Testis (tissue), 3 donors: Measurements from ENCODE around the gene CDK18. TPM values are rescaled to one million over a fixed set of nuclear protein-coding genes. Genes with fewer than 3 reads are reported as not detected.

ENCODE experiments used
- DNase-seq: peaks from one replicate; pipeline ENCODE4 v3.0.0-alpha.2; 2019
- H3K27ac ChIP-seq, 2 donors: fragments of 200-600 bp; sonication (generic); one replicate each; pipeline ENCODE4 v1.5.1; 2019
- H3K27me3 ChIP-seq: fragments of 200-600 bp; sonication (generic); one replicate; pipeline ENCODE4 v1.5.1; 2019
- H3K36me3 ChIP-seq: fragments of 200-600 bp; sonication (generic); one replicate; pipeline ENCODE4 v1.5.1; 2017; ENCODE audit warnings: low read depth; ENCODE audit errors: missing control alignments
- H3K4me1 ChIP-seq: fragments of 200-600 bp; sonication (generic); one replicate; pipeline ENCODE4 v1.5.1; 2019
- H3K4me3 ChIP-seq, 2 donors: fragments of 200-600 bp; sonication (generic); one replicate each; pipeline ENCODE4 v1.5.1; 2017 to 2019
- H3K9me3 ChIP-seq: fragments of 200-600 bp; sonication (generic); one replicate; pipeline ENCODE4 v1.5.1; 2017
- POLR2A ChIP-seq: fragments of 450-650 bp; IDR thresholded peaks from one replicate; pipeline ENCODE4 v1.6.1; 2017; ENCODE audit warnings: antibody characterized with exemption, mild to moderate bottlenecking, moderate library complexity
- WGBS, 2 donors: methylation state at CpG; one replicate each; pipeline ENCODE4 v1.1.5; 2018; 5-methylcytosine and 5-hydroxymethylcytosine counted together
- intact Hi-C: fragments of 100-400 bp; cut with DNase I; formaldehyde crosslinking; loops from one replicate; pipeline ENCODE4 v1.15.1; 2023; ENCODE audit warnings: low total_unique reads
- polyA plus RNA-seq: library from polyadenylated mRNA; stranded (reverse); fragments of 350-450 nt; fragmentation: Illumina TruSeq; extraction: RNeasy Lipid Tissue Mini Kit (QIAGEN cat#74804); gene quantifications from one replicate; pipeline ENCODE4 v1.2.3, GENCODE V29; 2014; ENCODE audit warnings: low read depth, low replicate concordance; ENCODE audit not compliant: insufficient read depth
- total RNA-seq, 2 donors: library from RNA; depleted of rRNA; stranded (reverse); fragments of >200 nt; gene quantifications; one replicate each; pipeline ENCODE4 v1.2.3, GENCODE V29; 2016
- TF ChIP-seq, protein P1 (sequence below), 3 experiments: fragments of 450-650 bp in 2 of 3; fragments of 200-600 bp in 1 of 3; sonication (generic) in 1 of 3; IDR thresholded peaks; one replicate each; pipeline ENCODE4 v1.5.1; 2016 to 2019; ENCODE audit warnings: antibody characterized with exemption in 3 of 3, mild to moderate bottlenecking in 2 of 3, moderate library complexity in 1 of 3

CDK18 gene
- total and polyA plus RNA-seq, 3 donors from 2014 or later: 6.5 to 9.2 (median 8.5) TPM

DNA sequence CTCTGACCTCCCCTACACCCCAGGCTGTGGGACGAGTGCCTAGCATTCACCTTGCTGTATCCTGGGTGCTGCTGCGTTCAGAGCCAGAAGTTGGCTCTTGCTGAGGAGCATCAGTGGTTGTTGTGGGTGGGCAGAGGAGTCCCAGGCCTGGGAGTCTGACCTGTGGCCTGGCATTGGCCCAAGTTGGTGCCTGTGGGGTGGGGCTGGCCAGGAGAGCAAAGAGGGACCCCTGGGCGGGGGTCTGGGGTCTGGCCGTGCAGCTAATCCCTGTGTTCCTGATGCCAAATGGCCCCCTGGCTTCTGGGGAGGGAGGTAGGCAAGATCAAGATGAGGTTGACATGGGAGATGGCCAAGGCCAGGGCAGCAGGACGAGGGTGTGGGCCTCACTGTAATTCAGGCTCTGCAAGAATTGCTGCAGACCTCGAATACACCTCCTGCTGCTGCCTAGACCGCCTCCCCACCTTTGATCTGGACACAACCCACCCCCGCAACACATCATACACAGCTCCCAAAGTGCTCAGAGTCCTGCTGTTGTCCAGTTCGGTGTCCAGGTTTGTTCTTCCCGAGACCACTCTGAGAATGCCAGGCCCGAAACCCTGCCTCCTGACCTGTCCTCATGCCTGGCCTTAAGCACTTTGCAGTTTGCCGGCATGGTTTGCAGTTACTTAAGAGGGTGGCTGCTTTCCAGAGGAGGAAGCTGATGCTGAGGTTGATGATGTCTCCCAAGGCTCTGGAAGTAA, 28.7 kb downstream of the CDK18 start:
- no peak overlapping the region for H3K27ac ChIP-seq
- H3K9me3 ChIP-seq: no peaks in the 10 kb centered on the region
- 92 to 97% methylated on average over 7 to 11 of the region's 12 CpGs for WGBS, 2 donors
- intact Hi-C loops: no loop called here
- TF ChIP-seq, protein P1, sequence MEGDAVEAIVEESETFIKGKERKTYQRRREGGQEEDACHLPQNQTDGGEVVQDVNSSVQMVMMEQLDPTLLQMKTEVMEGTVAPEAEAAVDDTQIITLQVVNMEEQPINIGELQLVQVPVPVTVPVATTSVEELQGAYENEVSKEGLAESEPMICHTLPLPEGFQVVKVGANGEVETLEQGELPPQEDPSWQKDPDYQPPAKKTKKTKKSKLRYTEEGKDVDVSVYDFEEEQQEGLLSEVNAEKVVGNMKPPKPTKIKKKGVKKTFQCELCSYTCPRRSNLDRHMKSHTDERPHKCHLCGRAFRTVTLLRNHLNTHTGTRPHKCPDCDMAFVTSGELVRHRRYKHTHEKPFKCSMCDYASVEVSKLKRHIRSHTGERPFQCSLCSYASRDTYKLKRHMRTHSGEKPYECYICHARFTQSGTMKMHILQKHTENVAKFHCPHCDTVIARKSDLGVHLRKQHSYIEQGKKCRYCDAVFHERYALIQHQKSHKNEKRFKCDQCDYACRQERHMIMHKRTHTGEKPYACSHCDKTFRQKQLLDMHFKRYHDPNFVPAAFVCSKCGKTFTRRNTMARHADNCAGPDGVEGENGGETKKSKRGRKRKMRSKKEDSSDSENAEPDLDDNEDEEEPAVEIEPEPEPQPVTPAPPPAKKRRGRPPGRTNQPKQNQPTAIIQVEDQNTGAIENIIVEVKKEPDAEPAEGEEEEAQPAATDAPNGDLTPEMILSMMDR (IDR thresholded peaks at IDR 0.05): no peak
- TF ChIP-seq POLR2A: no peak
- H3K27me3 ChIP-seq: no peaks in the 10 kb centered on the region
- H3K36me3 ChIP-seq: no peaks in the 10 kb centered on the region
- no peak for DNase-seq
- H3K4me1 ChIP-seq: no peaks in the 10 kb centered on the region
- H3K4me3 ChIP-seq: no peak overlapping the region

DNA sequence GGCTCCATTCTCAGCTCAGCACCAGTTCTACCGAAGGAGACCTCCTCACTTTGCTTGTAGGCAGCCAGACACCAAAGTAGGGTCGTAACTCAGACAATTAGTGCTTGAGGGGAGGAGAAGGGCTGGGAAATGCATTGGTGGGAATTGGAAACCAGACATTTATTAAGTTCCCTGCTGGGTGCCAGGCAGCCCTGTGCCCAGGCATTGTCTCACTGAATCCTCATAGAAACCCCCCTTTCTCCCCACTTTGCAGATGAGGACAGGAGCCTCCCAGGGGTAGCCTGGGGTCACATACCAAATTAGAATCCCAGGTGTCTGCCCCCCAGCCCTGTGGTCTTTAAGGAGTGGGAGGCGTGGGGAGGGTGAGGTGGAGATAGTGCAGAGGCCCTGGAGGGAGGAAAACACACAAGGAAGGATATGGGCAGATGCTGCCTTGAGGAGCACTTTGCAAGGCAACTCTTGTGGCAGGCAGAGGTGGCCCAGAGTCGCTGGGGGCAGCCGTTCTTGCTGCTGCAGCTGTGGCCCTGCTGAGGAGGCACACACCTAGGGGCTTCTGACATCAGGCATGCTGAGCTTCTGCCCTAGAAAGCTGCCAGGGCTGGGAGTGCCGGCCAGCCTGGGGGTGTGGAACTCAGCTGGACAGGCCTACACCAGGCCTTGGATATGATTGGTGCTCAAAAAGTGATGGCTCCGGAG, 29.4 kb downstream of the CDK18 start:
- intact Hi-C loops: no loop called here
- no peak for DNase-seq
- WGBS, 2 donors: 76 to 77% methylated on average over 7 of the region's 7 CpGs
- Histone ChIP-seq H3K27me3 (no peaks in the 10 kb centered on the region), H3K27ac (no peak overlapping the region), H3K36me3 (no peaks in the 10 kb centered on the region), H3K4me1 (no peaks in the 10 kb centered on the region), H3K4me3 (no peak overlapping the region), H3K9me3 (no peaks in the 10 kb centered on the region)
- no peak for TF ChIP-seq POLR2A
- TF ChIP-seq, protein P1 (IDR thresholded peaks at IDR 0.05): no peak

DNA sequence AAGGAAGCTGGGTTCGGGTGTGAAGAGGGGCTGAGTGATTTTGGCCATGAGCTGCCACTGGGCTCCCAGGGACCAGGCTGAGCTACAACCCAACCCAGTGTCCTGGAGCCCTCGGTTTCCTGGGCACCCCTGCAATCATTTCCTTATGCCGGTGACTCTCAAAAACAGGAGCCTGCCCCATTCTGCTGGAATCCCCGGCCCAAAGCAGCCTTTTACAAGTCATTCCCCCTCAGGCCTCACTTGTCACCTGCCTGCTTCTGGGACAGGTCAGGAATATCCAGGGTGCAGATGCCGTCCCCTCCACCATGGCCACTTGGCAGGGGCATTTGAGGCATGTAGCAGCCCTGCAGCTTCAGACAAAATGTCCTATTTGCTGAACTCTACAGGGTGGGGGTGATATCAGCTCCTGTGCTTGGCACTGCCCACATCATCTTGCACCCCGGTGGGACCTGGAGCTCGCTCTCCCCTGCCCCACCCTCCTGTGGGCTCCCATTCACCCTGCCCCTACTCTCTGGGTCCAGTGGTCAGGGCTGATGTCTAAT, 30.0 kb downstream of the CDK18 start:
- WGBS, 2 donors: 90 to 91% methylated on average over 7 of the region's 7 CpGs
- TF ChIP-seq POLR2A: no peak
- TF ChIP-seq, protein P1 (IDR thresholded peaks at IDR 0.05): no peak
- DNase-seq: no peak
- H3K27me3 ChIP-seq: no peaks in the 10 kb centered on the region
- no peaks in the 10 kb centered on the region for H3K4me1 ChIP-seq
- no peaks in the 10 kb centered on the region for H3K9me3 ChIP-seq
- intact Hi-C loops: no loop called here
- H3K27ac ChIP-seq: no peak overlapping the region
- H3K36me3 ChIP-seq: no peaks in the 10 kb centered on the region
- H3K4me3 ChIP-seq: no peak overlapping the region

DNA sequence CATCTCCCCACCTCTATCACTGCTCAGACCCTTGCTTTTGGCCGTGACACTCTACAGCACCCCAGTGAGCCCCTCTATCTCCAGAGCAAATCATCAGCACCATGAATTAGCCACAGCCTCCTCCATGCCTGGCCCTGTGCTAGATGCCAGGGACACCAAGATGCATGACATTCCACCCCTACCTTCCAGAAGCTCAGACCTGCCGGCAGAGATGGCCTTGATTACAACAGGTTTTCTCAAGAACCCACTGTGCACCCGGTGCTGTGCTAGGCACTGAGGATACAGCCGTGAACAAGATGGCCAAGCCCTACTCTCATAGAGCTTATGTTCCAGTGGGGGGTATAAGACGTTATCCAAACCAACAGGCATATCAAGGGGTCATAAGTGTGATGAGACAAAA, 30.6 kb downstream of the CDK18 start:
- Histone ChIP-seq H3K4me3 (no peak overlapping the region), H3K4me1 (no peaks in the 10 kb centered on the region), H3K27me3 (no peaks in the 10 kb centered on the region), H3K27ac (no peak overlapping the region), H3K9me3 (no peaks in the 10 kb centered on the region), H3K36me3 (no peaks in the 10 kb centered on the region)
- intact Hi-C loops: no loop called here
- DNase-seq: no peak
- no peak for TF ChIP-seq POLR2A
- TF ChIP-seq, protein P1 (IDR thresholded peaks at IDR 0.05): no peak
- 76 to 90% methylated on average over 5 of the region's 5 CpGs for WGBS, 2 donors
